Central memory CD4-positive, alpha-beta T cell (primary cell): Measurements from ENCODE around the gene CDH23.

Source experiments
- DNase-seq: peaks from one replicate; pipeline ENCODE4 v3.0.0; 2022

The CDH23 gene

GRCh38 chr10:71671994-71672946, 275.6 kb downstream of the CDH23 start:
- DNase-seq, result no peak

DNA sequence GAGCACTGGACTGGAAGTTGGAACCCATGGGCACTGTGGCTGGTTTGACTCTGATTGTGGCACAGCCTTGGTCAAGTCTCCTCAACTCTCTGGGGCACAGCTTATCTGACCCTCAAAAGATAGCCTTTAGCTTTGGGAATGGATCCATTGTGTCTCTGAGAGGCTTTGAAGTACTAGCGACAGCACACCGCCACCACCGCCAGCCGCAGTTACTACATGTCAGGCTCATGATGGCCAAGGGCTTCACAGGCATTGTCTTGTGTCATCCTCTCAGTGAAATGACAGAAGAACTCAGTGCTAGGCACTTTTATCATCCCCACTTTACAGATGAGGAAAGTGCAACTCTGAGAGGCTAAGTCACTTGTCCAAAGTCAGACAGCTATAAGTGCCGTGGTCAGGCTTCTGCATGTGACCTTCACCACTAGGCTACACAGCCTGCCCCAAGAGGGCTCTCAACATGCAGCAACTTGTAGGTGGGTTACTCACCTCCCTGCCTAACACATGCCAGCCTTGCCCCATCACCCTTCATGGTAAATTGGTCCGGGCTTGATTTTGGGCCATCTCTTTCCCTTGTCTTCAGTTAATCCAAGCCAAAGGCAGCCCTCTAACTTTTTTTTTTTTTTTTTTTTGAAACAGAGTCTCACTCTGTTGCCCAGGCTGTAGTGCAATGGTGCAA, 278.7 kb downstream of the CDH23 start:
- DNase-seq, result no peak

DNA sequence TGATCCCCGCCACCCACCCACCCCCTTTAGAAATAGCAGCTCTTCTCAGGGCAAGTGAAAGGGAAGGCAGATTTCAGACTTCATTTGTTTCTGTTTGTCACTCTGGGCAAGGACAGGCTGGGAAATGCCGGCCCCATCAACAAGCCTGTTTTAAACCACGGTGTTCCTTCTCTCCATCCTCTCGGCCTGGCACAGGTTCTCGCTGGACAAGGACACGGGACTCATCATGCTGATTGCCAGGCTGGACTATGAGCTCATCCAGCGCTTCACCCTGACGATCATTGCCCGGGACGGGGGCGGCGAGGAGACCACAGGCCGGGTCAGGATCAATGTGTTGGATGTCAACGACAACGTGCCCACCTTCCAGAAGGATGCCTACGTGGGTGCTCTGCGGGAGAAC, 280.5 kb downstream of the CDH23 start:
- no peak for DNase-seq

DNA sequence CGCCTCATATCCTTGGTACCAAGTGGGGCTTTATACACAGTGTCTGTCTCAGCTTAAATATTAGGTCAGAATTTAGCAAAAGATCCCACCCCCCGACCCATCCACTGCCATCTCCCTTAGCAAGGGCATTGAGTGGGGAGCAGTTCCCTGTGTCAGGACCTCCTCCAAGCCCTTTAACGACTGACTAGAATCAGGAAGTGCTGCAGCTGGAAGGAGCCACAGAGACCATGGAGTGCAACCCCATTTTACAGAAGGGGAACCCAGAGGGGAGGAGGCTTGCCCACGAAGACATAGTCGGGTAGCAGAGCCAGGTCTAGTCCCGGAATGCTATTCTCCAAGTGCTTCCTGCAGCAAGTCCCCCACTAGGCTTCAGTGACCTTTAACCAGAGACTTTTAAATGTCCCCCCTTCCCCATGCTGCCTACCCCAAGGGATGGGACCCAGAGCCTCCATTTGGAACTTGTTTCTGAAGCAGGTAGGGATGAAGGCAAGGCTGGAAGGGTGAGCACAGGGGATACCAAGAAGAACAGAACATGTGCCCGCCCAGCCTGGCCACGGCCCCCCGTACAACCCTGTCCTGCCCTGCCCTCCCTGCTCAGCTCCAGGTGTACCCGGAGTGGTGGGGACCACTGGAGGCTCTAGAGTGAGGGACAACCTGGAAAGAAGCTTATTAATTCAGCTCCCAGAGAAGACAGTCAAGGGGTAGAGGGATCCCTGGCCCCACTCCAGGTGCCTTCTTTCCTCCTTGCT, 281.5 kb downstream of the CDH23 start:
- DNase-seq, result no peak

DNA sequence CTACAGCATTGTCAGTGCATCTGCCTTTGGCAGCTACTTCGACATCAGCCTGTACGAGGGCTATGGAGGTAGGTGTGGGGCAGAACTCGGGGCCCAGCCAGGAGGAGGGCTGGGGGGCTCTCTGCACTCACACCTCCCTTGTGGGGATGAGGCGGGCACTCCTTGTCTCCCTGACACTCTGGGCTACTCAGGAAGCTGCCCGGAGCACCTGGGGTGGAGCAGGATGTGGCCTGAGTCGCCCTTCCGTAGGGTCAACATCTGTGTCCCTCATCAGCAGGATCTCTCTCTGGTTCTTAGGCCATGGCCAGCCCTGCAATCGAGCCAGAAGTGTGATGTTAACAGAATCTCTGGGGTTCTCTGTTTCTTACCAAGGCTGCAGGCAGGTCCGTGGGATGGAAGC, 282.7 kb downstream of the CDH23 start:
- no peak for DNase-seq

GRCh38 chr10:71681977-71682376, 285.3 kb downstream of the CDH23 start:
- DNase-seq, result no peak

GRCh38 chr10:71683301-71683700, 286.6 kb downstream of the CDH23 start:
- no peak for DNase-seq

DNA sequence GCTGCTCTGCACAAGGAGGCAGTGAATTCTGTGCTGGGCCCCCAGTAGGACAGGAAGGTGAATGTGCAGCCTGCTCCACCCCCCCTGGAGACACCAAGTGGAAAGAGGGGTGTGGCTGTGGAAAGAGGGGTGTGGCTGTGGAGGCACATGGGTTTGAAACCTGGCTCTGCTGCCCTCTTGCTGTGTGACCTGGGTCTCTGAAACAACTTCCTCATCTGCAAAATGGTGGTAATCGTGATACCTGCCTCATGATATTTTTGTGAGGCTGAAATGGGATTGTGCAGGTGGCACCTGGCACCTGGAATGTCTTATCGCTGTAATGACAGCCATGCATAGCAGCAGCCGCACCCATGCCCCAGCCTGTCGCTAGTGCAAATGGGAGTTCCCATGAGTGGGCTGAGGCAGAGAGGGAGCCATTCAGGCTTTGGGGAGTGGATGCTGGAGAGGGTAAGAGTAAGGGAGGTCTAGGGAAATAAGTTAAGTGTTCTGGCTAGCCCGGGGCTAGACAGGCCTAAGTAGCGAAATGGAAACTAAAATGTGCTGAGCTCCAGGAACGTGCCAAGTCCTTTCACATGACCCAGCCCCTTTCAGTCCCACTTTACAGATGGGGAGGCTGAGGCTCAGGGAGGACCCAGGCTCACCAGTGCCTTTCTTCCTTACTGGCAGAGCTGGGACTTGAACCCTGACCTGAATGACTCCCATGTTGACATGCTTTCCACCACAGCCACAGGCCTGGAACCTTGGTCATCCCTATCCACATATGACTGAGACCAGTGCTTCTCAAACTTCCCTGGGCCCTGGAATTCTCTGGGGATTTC, 287.8 kb downstream of the CDH23 start:
- no peak for DNase-seq

DNA sequence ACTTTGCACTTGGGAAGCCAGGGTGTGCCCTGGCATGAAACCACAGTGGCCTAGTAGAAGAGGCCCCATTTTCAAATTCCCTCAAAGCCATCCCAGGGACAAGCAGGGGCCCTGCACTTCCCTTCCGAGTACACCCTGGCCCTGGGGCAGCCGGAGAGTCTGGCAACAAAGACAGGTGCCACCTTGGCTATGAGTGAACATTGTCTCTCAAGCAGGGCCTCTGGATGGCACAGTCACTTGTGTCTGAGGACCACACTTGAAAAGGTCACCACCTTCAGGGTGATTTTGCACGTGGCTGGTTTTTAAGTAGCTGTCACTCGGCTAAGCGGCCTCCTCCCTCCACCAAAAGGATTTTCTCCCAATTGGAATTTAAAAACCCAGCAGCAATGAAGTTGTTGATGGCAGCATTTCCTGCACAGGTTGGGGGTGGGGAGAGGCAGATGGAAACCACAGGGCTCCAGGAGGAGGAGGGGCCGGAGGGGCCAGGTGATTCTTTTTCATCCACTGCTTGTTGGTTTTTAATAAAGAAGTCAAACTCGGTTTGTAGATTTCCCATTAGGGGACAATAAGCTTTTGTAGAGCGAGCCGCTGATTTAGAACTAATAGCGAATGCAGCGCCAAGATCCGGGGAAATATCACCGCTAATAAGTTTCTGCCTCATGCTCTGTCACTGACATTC, 289.0 kb downstream of the CDH23 start:
- DNase-seq, result no peak

DNA sequence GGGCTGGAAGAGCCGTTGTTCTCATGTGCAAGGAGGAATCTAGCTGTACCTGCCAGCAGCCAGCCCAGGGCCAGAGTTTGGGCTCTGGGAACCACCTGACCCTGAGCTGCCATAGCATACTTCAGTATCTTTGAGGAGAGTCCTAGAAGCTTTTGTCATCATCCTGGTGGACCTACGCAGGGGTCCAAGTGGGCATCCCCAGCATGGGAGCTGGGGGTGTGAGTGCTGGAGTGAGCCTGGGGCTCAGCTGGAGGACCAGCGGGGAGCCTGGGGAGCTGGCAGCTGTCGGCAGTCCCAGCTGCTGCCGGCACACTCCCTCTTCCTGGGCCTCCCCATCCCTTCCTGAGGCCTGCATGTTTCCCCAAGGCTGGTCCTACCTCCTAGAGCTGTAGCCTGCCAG, 290.4 kb downstream of the CDH23 start:
- DNase-seq, result no peak

- DNase-seq, result no peak
Observed at GRCh38 chr10:71687480-71687879, 290.8 kb downstream of the CDH23 start.

DNA sequence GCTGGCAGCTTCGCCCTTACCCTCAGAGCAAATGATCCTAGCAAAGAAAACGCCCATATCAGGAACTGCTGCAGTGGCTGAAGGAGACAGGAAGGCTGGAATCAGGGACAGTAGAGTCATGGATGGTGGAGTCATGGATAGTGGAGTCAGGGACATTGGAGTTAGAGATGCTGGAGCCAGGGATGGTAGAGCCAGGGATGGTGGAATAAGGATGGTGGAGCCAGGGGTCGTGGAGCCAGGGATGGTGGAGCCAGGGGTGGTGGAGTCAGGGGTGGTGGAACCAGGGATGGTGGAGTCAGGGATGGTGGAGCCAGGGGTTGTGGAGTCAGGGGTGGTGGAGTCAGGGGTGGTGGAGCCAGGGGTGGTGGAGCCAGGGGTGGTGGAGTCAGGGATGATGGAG, 291.5 kb downstream of the CDH23 start:
- no peak for DNase-seq

DNA sequence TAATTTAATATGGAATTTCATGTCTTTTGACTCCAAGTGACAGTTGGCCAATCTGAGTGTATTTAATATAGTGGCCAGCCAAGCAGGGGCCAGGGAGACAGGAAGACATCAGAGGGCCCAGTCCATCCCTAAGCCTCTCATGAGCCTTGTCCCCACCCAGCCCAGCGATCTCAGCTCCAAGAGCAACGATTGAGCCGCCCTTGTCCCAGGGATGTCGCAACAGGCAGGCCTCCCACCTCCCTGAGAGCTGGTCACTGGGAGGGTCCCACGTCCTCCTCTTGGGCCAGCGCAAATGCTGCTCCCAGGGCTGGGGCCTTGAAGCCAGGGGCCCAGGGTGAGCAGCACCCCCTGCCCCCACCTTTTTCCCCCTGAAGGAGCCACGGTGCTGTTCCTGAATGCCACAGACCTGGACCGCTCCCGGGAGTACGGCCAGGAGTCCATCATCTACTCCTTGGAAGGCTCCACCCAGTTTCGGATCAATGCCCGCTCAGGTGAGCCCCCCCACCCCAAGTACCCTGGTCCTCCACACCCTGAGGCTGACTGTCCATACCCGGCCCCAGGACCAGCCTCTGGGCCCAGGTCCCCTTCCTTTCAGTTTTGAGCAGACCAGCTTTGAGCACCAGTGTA, 293.5 kb downstream of the CDH23 start:
- DNase-seq, result no peak

- no peak for DNase-seq
Observed at GRCh38 chr10:71691405-71691804, 294.7 kb downstream of the CDH23 start.

GRCh38 chr10:71692598-71693306, 296.0 kb downstream of the CDH23 start:
- no peak for DNase-seq

- DNase-seq, result no peak
Observed at GRCh38 chr10:71693377-71693776, 296.7 kb downstream of the CDH23 start.

DNA sequence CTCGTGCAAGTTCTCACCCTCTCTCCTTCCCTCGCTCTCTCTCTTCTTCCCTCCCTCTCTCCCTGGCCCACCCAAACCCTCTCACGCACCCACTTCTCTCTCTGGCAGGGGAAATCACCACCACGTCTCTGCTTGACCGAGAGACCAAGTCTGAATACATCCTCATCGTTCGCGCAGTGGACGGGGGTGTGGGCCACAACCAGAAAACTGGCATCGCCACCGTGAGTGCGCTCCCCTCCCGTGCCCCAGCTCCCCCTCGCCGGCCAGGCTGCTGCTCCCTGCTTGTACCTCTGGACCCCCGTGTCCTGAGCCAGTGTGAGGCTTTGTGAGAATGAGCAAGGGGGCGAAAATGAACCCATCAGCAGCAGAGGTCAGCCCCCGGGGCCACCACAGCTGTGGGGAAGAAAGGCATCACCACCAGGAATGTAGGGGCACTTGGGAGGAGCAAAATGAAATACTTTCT, 297.4 kb downstream of the CDH23 start:
- DNase-seq, result no peak

DNA sequence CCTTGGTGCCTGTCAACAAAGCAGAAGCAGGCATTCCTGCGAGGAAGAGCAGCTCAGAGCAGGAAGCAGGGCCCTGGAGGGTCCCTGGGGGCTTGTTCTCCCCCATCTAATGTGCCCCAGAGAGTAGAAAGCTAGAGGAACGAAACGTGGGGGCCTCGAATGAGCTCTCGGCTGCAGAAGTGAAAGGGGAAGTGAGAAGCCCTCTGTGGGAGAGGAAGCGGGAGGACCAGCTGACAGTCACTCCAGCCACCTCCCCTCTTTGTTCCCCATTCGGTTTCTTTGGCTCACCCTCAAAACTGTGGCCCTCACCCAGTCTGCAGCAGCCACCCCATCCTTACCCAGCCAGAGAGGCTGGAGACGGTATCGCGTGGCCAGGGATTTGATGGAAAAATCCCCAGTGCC, 297.8 kb downstream of the CDH23 start:
- peak; percentile 25 for DNase-seq

- DNase-seq, result no peak
Observed at GRCh38 chr10:71695502-71696476, 299.1 kb downstream of the CDH23 start.
